ENCODE results near the gene MOB1B.
"Not testable (repeated sequence)": the region's sequence is repeated elsewhere in the genome, so short reads cannot be mapped to it uniquely, and the experiment has no call there.

MOB1B gene

DNA sequence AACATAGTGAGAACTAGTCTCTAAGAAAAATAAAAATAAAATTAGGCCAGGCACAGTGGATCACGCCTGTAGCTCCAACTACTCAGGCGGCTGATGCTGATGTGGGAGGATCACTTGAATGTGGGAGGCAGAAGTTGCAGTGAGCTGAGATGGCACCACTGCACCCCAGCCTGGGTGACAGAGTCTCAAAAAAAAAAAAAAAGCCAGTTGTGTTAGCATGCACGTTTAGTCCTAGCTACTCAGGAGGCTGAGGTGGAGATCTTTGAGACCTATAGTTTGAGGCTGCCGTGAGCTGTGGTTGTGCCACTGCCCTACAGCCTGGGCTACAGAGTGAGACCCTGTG lies 93.8 kb downstream of the MOB1B start:
- Mint-ChIP-seq H3K9me3 (peaks cover 4 to 5% of the 10 kb centered on the region in 2 donors), H3K36me3 (peaks cover 31 to 35% of the 10 kb centered on the region in 2 donors), H3K4me3 (peak overlapping the region; percentile 91 to 95), H3K27me3 (no peaks in the 10 kb centered on the region), H3K27ac (peak overlapping the region; percentile 92), H3K4me1 (peaks cover 43 to 75% of the 10 kb centered on the region in 2 donors)
- no peak for ATAC-seq (replicated peaks)
- no peak for DNase-seq

- peaks cover 42 to 46% of the 10 kb centered on the region in 2 donors for H3K36me3 Mint-ChIP-seq
- H3K4me3 Mint-ChIP-seq: peak overlapping the region; percentile 91 to 95
- H3K4me1 Mint-ChIP-seq: peaks cover 48 to 83% of the 10 kb centered on the region in 2 donors
- ATAC-seq (replicated peaks) (no peak), DNase-seq (no peak)
- H3K27me3 Mint-ChIP-seq: no peaks in the 10 kb centered on the region
- H3K9me3 Mint-ChIP-seq: peaks cover 4 to 5% of the 10 kb centered on the region in 2 donors
- peak overlapping the region; percentile 92 for H3K27ac Mint-ChIP-seq
Measured at GRCh38 chr4:70997036-70997435, 94.9 kb downstream of the MOB1B start.

DNA sequence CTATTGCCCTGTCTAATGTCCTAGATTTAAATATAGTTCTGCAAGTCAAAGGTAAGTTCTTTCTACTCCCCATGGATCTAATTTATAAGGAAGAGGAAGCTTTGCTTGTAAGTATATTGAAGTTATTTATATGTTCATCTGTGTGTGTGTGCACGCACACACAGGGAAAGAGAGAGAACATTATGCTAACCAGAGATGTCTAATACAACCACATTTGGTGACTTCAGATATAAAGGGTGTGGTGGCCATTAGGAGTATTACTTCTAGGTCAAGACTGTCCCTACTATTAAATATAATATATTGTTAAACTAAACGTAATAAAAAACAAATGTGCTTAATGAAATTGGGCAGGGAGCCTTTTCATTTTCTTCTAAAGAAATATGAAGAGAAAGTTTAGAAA lies 95.4 kb downstream of the MOB1B start:
- ATAC-seq (replicated peaks): no peak
- DNase-seq: no peak
- Mint-ChIP-seq H3K4me3 (peak overlapping the region; percentile 91 to 95), H3K9me3 (peaks cover 4 to 5% of the 10 kb centered on the region in 2 donors), H3K36me3 (peaks cover 46 to 51% of the 10 kb centered on the region in 2 donors), H3K4me1 (peaks cover 51 to 83% of the 10 kb centered on the region in 2 donors), H3K27me3 (no peaks in the 10 kb centered on the region), H3K27ac (peak overlapping the region; percentile 92)

- H3K27me3 Mint-ChIP-seq; DNase-seq; H3K4me3 Mint-ChIP-seq; ATAC-seq (replicated peaks); H3K9me3 Mint-ChIP-seq: not testable (repeated sequence)
- Mint-ChIP-seq H3K4me1 (peaks cover 68 to 95% of the 10 kb centered on the region in 2 donors), H3K27ac (peak overlapping the region; percentile 86), H3K36me3 (peaks cover 49 to 72% of the 10 kb centered on the region in 2 donors)
Measured at GRCh38 chr4:70999639-71000038, 97.5 kb downstream of the MOB1B start.

GRCh38 chr4:71001363-71001762 lies 99.2 kb downstream of the MOB1B start:
- ATAC-seq (replicated peaks); DNase-seq; H3K27me3 Mint-ChIP-seq; H3K4me3 Mint-ChIP-seq; H3K9me3 Mint-ChIP-seq: not testable (repeated sequence)
- peaks cover 47 to 69% of the 10 kb centered on the region in 2 donors for H3K36me3 Mint-ChIP-seq
- H3K4me1 Mint-ChIP-seq: peaks cover 66 to 88% of the 10 kb centered on the region in 2 donors
- peak overlapping the region; percentile 79 for H3K27ac Mint-ChIP-seq

DNA sequence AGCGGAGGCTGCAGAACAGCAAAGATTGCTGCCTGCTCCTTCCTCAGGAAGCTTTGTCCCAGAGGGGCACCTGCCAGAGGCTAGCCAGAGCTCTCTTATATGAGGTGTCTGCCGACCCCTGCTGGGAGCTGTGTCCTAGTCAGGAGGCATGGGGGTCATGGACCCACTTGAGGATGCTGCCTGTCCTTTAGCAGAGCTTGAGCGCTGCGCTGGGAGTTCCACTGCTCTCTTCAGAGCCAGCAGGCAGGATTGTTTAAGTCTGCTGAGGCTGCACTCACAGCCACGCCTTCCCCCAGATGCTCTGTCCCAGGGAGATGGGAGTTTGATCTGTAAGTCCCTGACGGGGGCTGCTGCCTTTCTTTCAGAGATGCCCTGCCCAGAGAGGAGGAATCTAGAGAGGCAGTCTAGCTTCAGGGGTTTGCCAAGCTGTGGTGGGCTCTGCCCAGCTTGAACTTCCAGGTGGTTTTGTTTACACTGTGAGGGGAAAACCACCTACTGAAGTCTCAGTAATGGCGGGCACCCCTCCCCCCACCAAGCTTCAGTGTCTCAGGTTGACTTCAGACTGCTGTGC lies 102.2 kb downstream of the MOB1B start:
- Mint-ChIP-seq H3K27ac (peak overlapping the region; percentile 88), H3K4me1 (peaks cover 64 to 90% of the 10 kb centered on the region in 2 donors), H3K27me3 (no peaks in the 10 kb centered on the region), H3K4me3 (peak overlapping the region; percentile 55 to 73), H3K36me3 (peaks cover 39 to 62% of the 10 kb centered on the region in 2 donors), H3K9me3 (peaks cover 4 to 5% of the 10 kb centered on the region in 2 donors)
- DNase-seq (peak; percentile 65), ATAC-seq (replicated peaks) (peak; percentile 66 to 70)

DNA sequence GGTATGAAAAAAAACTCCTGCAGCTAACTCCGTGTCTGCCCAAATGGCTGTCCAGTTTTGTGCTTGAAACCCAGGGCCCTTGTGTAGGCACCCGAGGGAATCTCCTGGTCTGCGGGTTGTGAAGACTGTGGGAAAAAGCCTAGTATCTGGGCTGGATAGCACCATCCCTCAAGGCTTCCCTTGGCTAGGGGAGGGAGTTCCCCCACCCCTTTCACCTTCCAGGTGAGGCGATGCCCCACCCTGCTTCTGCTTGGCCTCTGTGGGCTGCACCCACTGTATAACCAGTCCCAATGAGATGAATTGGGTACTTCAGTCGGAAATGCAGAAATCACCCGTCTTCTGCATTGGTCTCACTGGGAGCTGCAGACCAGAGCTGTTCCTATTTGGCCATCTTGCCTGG lies 102.9 kb downstream of the MOB1B start:
- H3K4me1 Mint-ChIP-seq: peaks cover 66 to 90% of the 10 kb centered on the region in 2 donors
- H3K27me3 Mint-ChIP-seq: not testable (repeated sequence)
- peak overlapping the region; percentile 55 to 73 for H3K4me3 Mint-ChIP-seq

GRCh38 chr4:71006203-71006907 lies 104.2 kb downstream of the MOB1B start:
- H3K27ac Mint-ChIP-seq: peak overlapping the region; percentile 90

More for the DNA sequence above, 102.9 kb downstream of the MOB1B start:
- not testable (repeated sequence) for DNase-seq; ATAC-seq (replicated peaks); H3K9me3 Mint-ChIP-seq
- H3K27ac Mint-ChIP-seq: peak overlapping the region; percentile 88
- peaks cover 33 to 55% of the 10 kb centered on the region in 2 donors for H3K36me3 Mint-ChIP-seq

DNA sequence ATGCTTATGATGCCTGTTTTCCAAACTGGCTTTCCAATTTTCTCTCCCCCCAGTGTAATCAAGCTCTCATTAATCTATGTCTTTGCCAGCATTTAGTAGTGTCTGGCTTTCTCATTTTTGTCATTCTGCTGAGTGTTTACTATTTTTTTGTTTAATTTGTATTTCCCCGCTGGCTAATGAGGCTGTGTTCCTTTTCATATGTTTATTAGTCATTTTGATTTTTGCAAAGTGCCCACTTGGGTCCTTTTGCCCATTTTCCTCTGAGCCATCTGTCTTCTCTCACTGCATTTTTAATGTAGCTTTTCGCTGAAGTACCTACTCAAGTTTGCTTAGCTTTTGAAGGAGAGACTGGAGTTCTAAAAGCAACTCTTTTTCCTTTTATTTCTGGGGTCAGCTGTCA lies 106.0 kb downstream of the MOB1B start:
- no peaks in the 10 kb centered on the region for H3K9me3 Mint-ChIP-seq
- H3K4me3 Mint-ChIP-seq: no peak overlapping the region
- DNase-seq: no peak
- H3K4me1 Mint-ChIP-seq: peaks cover 43 to 66% of the 10 kb centered on the region in 2 donors
- no peaks in the 10 kb centered on the region for H3K27me3 Mint-ChIP-seq
- ATAC-seq (replicated peaks): no peak
- peaks cover 16 to 35% of the 10 kb centered on the region in 2 donors for H3K36me3 Mint-ChIP-seq
- H3K27ac Mint-ChIP-seq: peak overlapping the region; percentile 88

More at GRCh38 chr4:71006203-71006907, 104.2 kb downstream of the MOB1B start:
- H3K36me3 Mint-ChIP-seq: peaks cover 19 to 42% of the 10 kb centered on the region in 2 donors
- ATAC-seq (replicated peaks) (peak; percentile 87 to 91), DNase-seq (peak; percentile 15)
- peaks cover 56 to 77% of the 10 kb centered on the region in 2 donors for H3K4me1 Mint-ChIP-seq
- H3K27me3 Mint-ChIP-seq: no peaks in the 10 kb centered on the region
- H3K4me3 Mint-ChIP-seq: peak overlapping the region; percentile 58 to 60
- no peaks in the 10 kb centered on the region for H3K9me3 Mint-ChIP-seq

DNA sequence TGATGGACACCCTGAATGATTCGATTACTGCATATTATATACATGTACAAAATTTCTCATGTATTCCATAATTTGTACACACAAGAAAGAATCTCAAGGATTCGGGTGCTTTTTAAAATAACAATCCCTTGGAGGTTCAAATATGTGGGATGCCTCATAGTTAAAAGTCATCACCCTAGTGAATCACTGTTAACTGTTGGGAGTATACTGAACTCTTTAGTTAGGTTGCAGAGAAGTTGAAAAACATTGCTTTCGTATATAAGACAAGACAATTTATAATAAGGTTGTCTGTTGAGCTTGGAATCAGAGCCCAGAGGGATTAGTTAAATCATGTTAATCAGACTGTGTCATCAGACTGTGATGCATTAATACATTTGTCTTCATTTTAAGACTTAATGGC lies 106.9 kb downstream of the MOB1B start:
- ATAC-seq (replicated peaks) (no peak), DNase-seq (no peak)
- H3K36me3 Mint-ChIP-seq: peaks cover 16 to 29% of the 10 kb centered on the region in 2 donors
- H3K4me3 Mint-ChIP-seq: no peak overlapping the region
- no peaks in the 10 kb centered on the region for H3K9me3 Mint-ChIP-seq
- no peaks in the 10 kb centered on the region for H3K27me3 Mint-ChIP-seq
- H3K27ac Mint-ChIP-seq: no peak overlapping the region
- peaks cover 36 to 63% of the 10 kb centered on the region in 2 donors for H3K4me1 Mint-ChIP-seq

GRCh38 chr4:71009890-71010588 lies 107.9 kb downstream of the MOB1B start:
- ATAC-seq (replicated peaks): peak; percentile 22 to 32
- Mint-ChIP-seq H3K36me3 (peaks cover 18 to 28% of the 10 kb centered on the region in 2 donors), H3K4me1 (peaks cover 30 to 63% of the 10 kb centered on the region in 2 donors), H3K27me3 (no peaks in the 10 kb centered on the region), H3K9me3 (no peaks in the 10 kb centered on the region), H3K4me3 (no peak overlapping the region), H3K27ac (peak overlapping the region; percentile 3)
- DNase-seq: no peak

- H3K36me3 Mint-ChIP-seq: peaks cover 24 to 35% of the 10 kb centered on the region in 2 donors
- peaks cover 30 to 67% of the 10 kb centered on the region in 2 donors for H3K4me1 Mint-ChIP-seq
- H3K9me3 Mint-ChIP-seq: peaks cover 0 to 3% of the 10 kb centered on the region in 2 donors
Measured at GRCh38 chr4:71011451-71011850, 109.3 kb downstream of the MOB1B start.

GRCh38 chr4:71017391-71017790 lies 115.2 kb downstream of the MOB1B start:
- not testable (repeated sequence) for H3K4me3 Mint-ChIP-seq; H3K9me3 Mint-ChIP-seq; H3K27me3 Mint-ChIP-seq; DNase-seq; H3K27ac Mint-ChIP-seq; ATAC-seq (replicated peaks)
- Mint-ChIP-seq H3K36me3 (peaks cover 24 to 40% of the 10 kb centered on the region in 2 donors), H3K4me1 (peaks cover 13 to 38% of the 10 kb centered on the region in 2 donors)

More at GRCh38 chr4:71011451-71011850, 109.3 kb downstream of the MOB1B start:
- DNase-seq (no peak), ATAC-seq (replicated peaks) (no peak)
- no peaks in the 10 kb centered on the region for H3K27me3 Mint-ChIP-seq
- H3K4me3 Mint-ChIP-seq: no peak overlapping the region
- no peak overlapping the region for H3K27ac Mint-ChIP-seq

DNA sequence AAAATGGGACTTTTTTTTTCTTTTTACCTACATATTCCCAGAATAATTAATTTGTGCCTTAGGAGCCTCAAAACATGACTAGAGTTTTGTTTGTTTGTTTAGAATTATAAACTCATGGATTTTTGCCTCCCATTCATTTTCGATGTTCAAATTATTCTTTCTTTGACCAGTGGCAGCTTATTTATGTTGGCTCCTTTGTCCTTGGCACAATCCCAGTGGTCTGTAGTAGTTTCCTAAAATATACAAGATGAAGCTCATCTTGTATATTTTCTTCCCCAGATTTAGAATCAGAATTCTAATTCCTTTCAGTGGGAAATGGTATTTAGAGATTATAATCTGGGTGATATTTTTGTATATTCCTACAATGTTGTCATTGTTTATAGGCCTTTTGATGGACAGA lies 118.4 kb downstream of the MOB1B start:
- H3K9me3 Mint-ChIP-seq: peaks cover 0 to 2% of the 10 kb centered on the region in 2 donors
- H3K27me3 Mint-ChIP-seq: no peaks in the 10 kb centered on the region
- DNase-seq: no peak
- H3K4me3 Mint-ChIP-seq: no peak overlapping the region
- peaks cover 2 to 20% of the 10 kb centered on the region in 2 donors for H3K4me1 Mint-ChIP-seq
- no peak for ATAC-seq (replicated peaks)
- no peak overlapping the region for H3K27ac Mint-ChIP-seq
- peaks cover 17 to 39% of the 10 kb centered on the region in 2 donors for H3K36me3 Mint-ChIP-seq
